ENCODE results near the gene PRPSAP1.

Gene PRPSAP1

GRCh38 chr17:76353599-76354316 is at the start of gene PRPSAP1:
PRPSAP1 (minus strand) TSS chr17:76353916; CDS start chr17:76353703, 213 bp downstream.
- no peak for TF ChIP-seq REST (IDR thresholded peaks at IDR 0.05; ENCODE audit: low read depth)
- no peak for TF ChIP-seq RAD21 (IDR thresholded peaks at IDR 0.05; ENCODE audit: low read depth)
- no peak for TF ChIP-seq CREB1 (IDR thresholded peaks at IDR 0.05; ENCODE audit: low read depth)
- TF ChIP-seq CEBPB (IDR thresholded peaks at IDR 0.05), result no peak
- TF ChIP-seq YY1 (IDR thresholded peaks at IDR 0.05; ENCODE audit: low read depth), result peak; percentile 100
- TF ChIP-seq TCF12 (IDR thresholded peaks at IDR 0.05; ENCODE audit: low read depth), result peak; percentile 72
- TF ChIP-seq ZBTB7A (IDR thresholded peaks at IDR 0.05; ENCODE audit: low read depth), result no peak
- TF ChIP-seq TAF1 (IDR thresholded peaks at IDR 0.05; ENCODE audit: low read depth), result peak; percentile 96
- no peak; the same call in 1 of the 2 replicates for TF ChIP-seq FOXM1 (IDR thresholded peaks at IDR 0.05; ENCODE audit: borderline replicate concordance, low read depth)
- TF ChIP-seq EGR1 (IDR thresholded peaks at IDR 0.05), result peak; percentile 95
- TF ChIP-seq EP300 (IDR thresholded peaks at IDR 0.05; ENCODE audit: borderline replicate concordance), result no peak
- peak; percentile 48 for TF ChIP-seq NFIC (IDR thresholded peaks at IDR 0.05)
- 0 out of 2 replicates have a peak, but pooled peaks have one; percentile 34 for TF ChIP-seq TEAD4 (IDR thresholded peaks at IDR 0.05)
- TF ChIP-seq, protein P1, sequence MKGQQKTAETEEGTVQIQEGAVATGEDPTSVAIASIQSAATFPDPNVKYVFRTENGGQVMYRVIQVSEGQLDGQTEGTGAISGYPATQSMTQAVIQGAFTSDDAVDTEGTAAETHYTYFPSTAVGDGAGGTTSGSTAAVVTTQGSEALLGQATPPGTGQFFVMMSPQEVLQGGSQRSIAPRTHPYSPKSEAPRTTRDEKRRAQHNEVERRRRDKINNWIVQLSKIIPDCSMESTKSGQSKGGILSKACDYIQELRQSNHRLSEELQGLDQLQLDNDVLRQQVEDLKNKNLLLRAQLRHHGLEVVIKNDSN (IDR thresholded peaks at IDR 0.05), result peak; percentile 11; the same call in 1 of the 2 replicates
- TF ChIP-seq, protein P2, sequence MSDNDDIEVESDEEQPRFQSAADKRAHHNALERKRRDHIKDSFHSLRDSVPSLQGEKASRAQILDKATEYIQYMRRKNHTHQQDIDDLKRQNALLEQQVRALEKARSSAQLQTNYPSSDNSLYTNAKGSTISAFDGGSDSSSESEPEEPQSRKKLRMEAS (IDR thresholded peaks at IDR 0.05), result peak; percentile 60; the same call in 1 of the 2 replicates

GRCh38 chr17:76402711-76403110 is 49.0 kb upstream of the PRPSAP1 start:
- TF ChIP-seq EGR1 (IDR thresholded peaks at IDR 0.05) (no peak), CEBPB (IDR thresholded peaks at IDR 0.05) (no peak), REST (IDR thresholded peaks at IDR 0.05; ENCODE audit: low read depth) (no peak), EP300 (IDR thresholded peaks at IDR 0.05; ENCODE audit: borderline replicate concordance) (no peak), RAD21 (IDR thresholded peaks at IDR 0.05; ENCODE audit: low read depth) (no peak), ZBTB7A (IDR thresholded peaks at IDR 0.05; ENCODE audit: low read depth) (no peak), NFIC (IDR thresholded peaks at IDR 0.05) (no peak), FOXM1 (IDR thresholded peaks at IDR 0.05; ENCODE audit: borderline replicate concordance, low read depth) (no peak), CREB1 (IDR thresholded peaks at IDR 0.05; ENCODE audit: low read depth) (no peak)
- TF ChIP-seq, protein P1 (IDR thresholded peaks at IDR 0.05), result no peak

DNA sequence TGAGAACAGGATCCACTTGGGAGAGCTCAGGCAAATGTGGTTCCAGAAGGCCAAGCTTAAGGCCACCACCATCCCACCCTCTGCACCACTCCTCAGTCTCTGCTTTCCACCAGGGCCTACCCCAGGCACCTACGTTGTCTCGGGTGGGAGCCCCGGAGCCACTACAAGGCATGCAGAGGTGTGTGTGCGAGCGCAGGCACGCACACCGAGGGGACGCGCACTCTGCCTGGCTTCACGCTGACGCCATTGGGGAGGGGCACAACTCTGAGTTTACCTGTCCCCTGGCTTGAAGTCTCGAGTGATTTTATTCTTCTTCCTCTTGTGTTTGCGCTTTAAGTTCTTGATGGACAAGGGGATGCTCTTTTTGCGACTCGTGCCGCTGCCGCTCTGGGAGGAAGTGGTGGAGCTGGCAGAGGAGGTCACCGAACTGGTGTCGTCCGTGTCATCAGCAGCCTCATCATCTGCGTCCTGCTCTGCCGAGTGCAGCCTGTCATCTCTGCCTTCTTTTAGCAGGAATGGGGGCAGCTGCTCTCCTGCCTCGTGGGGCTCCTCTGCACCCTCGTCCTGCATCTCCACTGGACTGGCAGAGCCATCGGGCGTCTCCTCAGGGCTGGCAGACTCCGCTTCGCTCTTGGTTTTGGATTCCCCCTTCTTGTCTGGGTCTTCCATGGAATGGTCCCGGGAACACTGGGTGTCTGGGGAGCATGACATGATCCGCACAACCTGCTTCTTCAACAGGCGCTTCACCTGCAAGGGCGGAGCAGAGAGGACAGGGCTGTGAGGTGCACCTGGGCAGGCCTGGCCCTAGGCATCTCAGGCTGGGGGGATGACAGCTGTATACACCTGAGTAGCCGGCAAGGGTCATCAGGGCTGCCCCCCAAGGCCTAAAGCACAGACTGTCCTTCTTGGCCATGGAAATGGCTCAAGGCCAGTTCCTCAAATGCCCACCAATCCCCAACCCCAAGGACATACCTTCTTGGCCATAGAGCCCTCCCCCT is 45.8 kb upstream of the PRPSAP1 start:
- TF ChIP-seq NFIC (IDR thresholded peaks at IDR 0.05), result no peak
- no peak for TF ChIP-seq TEAD4 (IDR thresholded peaks at IDR 0.05)
- no peak for TF ChIP-seq CREB1 (IDR thresholded peaks at IDR 0.05; ENCODE audit: low read depth)
- TF ChIP-seq REST (IDR thresholded peaks at IDR 0.05; ENCODE audit: low read depth), result no peak
- TF ChIP-seq, protein P1 (IDR thresholded peaks at IDR 0.05), result no peak
- TF ChIP-seq FOXM1 (IDR thresholded peaks at IDR 0.05; ENCODE audit: borderline replicate concordance, low read depth), result no peak
- no peak for TF ChIP-seq CEBPB (IDR thresholded peaks at IDR 0.05)
- TF ChIP-seq RAD21 (IDR thresholded peaks at IDR 0.05; ENCODE audit: low read depth), result no peak
